ENCODE measurements around the gene ANKRD1.
"Not testable (repeated sequence)": the region's sequence is repeated elsewhere in the genome, so short reads cannot be mapped to it uniquely, and the experiment has no call there.

ANKRD1 gene

DNA sequence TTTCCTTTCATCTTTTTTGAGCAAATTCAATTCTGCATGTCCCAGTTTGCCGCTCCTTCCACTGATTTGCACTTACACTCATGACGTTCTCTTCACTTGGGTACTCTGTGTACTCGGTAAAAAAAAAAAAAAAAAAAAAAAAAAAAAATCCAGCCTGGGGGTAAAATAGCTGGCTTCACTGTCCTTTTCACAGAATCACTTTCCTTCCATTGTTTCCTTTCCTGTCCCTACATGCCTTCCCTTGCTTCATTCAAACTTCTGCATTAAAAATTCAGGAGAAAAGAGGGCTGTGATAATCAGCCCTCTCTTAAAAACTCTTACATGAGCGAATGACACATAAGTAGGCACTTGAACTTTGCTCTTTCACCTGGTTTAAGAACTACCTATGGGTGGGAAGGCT is 8.7 kb downstream of the ANKRD1 start:
- no peak for DNase-seq (ENCODE audit: low read depth in 2 of 2)

- peak in 1 of 2 donors; percentile 5 for DNase-seq (ENCODE audit: low read depth in 2 of 2)
Measured at GRCh38 chr10:90911133-90912051, 9.5 kb downstream of the ANKRD1 start.

- no peak for DNase-seq (ENCODE audit: low read depth in 2 of 2)
Measured at GRCh38 chr10:90906596-90906995, 14.3 kb downstream of the ANKRD1 start.

- no peak for DNase-seq (ENCODE audit: low read depth in 2 of 2)
Measured at GRCh38 chr10:90905925-90906324, 15.0 kb downstream of the ANKRD1 start.

DNA sequence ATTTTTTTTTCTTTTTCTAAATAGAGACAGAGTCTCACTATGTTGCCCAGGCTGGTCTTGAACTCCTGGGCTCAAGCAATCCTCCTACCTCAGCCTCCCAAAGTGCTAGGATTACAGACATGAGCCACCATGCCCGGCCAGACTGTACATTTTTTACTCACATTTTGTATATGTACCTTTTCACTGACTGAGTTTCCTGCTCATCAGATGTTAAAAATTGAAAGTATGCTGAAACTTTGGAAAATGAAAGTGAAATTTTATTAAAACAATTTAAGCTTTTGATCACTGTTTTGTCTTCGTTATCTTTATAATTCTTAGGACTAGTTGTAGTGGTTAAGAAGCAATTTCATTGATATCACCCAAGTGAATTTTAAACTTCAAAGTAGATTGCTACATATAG is 24.0 kb downstream of the ANKRD1 start:
- DNase-seq (ENCODE audit: low read depth in 2 of 2): not testable (repeated sequence)

- DNase-seq (ENCODE audit: low read depth in 2 of 2): no peak
Measured at GRCh38 chr10:90893190-90893589, 27.7 kb downstream of the ANKRD1 start.

DNA sequence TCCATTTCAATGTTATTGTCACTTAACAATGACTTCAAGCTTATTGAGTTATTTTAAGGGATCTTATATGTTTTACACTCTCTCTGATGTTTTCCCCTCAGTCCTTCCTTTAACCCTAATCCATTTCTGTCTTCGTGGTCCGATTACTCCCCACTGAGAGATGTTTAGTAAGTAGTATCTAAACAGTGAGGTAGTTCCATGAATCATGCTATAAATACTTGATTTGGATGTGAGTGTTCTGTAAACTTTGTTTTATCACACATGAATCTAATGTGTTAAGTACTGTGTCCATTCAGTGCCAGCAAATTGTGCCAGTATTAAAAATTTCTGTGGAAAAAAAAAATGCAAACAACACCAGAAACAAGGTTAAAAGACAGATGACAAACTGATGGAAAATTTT is 30.5 kb downstream of the ANKRD1 start:
- no peak for DNase-seq (ENCODE audit: low read depth in 2 of 2)

GRCh38 chr10:90889636-90890035 is 31.3 kb downstream of the ANKRD1 start:
- no peak for DNase-seq (ENCODE audit: low read depth in 2 of 2)

GRCh38 chr10:90888387-90888786 is 32.5 kb downstream of the ANKRD1 start:
- no peak for DNase-seq (ENCODE audit: low read depth in 2 of 2)

GRCh38 chr10:90887555-90887954 is 33.3 kb downstream of the ANKRD1 start:
- no peak for DNase-seq (ENCODE audit: low read depth in 2 of 2)

DNA sequence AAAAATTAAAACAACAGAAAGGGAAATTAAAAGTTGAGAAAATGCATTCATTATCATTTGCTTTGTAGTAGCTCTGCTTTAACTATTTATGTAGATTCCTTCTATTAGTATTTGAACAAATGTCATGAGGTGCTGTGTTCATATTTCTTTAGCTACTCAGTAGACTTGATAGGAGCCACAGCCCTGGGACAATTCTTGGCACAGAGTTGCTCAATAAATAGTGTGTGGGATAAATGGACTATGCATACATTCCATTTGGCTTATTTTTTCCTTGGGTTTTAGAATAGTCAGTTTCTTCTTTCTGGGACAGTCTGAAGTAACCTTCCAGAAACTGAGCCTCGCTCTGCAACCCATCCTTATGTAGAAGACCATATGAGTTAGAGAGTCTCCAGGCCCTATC is 35.7 kb downstream of the ANKRD1 start:
- DNase-seq (ENCODE audit: low read depth in 2 of 2): no peak

- no peak for DNase-seq (ENCODE audit: low read depth in 2 of 2)
Measured at GRCh38 chr10:90884431-90884830, 36.5 kb downstream of the ANKRD1 start.

GRCh38 chr10:90880059-90880719 is 40.7 kb downstream of the ANKRD1 start:
- not testable (repeated sequence) for DNase-seq (ENCODE audit: low read depth in 2 of 2)

- no peak for DNase-seq (ENCODE audit: low read depth in 2 of 2)
Measured at GRCh38 chr10:90879062-90879461, 41.8 kb downstream of the ANKRD1 start.

GRCh38 chr10:90872648-90873020 is 48.3 kb downstream of the ANKRD1 start:
- no peak for DNase-seq (ENCODE audit: low read depth in 2 of 2)

DNA sequence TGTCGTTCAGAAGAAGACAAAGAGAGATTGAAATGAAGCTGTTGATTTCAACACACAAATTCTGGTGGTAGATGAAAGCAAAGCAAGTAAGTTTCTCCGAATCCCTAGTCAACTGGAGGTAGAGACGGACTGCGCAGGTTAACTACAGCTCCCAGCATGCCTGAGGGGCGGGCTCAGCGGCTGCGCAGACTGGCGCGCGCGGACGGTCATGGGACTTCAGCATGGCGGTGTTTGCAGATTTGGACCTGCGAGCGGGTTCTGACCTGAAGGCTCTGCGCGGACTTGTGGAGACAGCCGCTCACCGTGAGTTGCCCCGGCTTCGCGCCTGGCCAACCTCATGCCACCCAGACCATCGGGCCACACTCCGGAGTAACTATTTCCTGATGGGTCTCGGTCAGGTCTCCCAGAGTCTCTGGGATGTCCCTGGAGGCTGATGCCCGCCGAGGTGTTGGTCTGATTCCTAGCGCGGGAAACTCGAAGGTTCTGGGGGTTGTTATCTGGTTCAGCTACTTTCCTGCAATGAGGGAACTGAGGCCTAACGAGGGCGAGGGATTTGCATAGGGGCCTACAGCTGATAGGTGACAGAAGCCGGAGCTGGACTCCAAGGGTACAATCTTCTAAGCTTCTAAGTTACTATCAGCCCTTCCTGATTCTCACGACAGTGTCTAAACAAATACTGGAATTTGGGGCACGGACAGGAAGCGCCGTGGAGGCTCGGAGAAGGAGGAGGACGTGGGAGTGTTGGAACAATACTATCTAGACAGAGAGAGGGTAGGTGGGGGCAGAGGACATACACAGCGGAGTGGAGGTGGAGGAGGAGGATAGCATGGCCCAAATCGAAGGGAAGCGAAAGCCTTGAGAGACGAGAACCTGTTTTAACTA is 48.9 kb downstream of the ANKRD1 start, which contains the start of gene RPP30:
RPP30 (plus strand) TSS at position 209 of the 882 bp plus-strand sequence; CDS start at position 222, 13 bp downstream.
- DNase-seq (ENCODE audit: low read depth in 2 of 2): peak; percentile 49 to 61

- no peak for DNase-seq (ENCODE audit: low read depth in 2 of 2)
Measured at GRCh38 chr10:90871279-90871765, 49.6 kb downstream of the ANKRD1 start.

- no peak for DNase-seq (ENCODE audit: low read depth in 2 of 2)
Measured at GRCh38 chr10:90866050-90866598, 54.8 kb downstream of the ANKRD1 start.

GRCh38 chr10:90865401-90865800 is 55.5 kb downstream of the ANKRD1 start:
- no peak for DNase-seq (ENCODE audit: low read depth in 2 of 2)

- no peak for DNase-seq (ENCODE audit: low read depth in 2 of 2)
Measured at GRCh38 chr10:90862908-90863514, 57.9 kb downstream of the ANKRD1 start.
